Activated T-cell treated with anti-CD3 and anti-CD28 coated beads for 48 hours (primary cell): ENCODE measurements around the gene NID1.

ENCODE experiments used
- DNase-seq: peaks from one replicate; pipeline ENCODE4 v3.0.0-alpha.2; 2020; ENCODE audit warnings: low read depth

Gene NID1

GRCh38 chr1:236064674-236065508 lies at the start of gene NID1:
NID1 (minus strand) TSS chr1:236065090; CDS start chr1:236065079, 11 bp downstream.
- peak; percentile 10 for DNase-seq

- no peak for DNase-seq
Observed at GRCh38 chr1:236114076-236114747, 49.3 kb upstream of the NID1 start.

DNA sequence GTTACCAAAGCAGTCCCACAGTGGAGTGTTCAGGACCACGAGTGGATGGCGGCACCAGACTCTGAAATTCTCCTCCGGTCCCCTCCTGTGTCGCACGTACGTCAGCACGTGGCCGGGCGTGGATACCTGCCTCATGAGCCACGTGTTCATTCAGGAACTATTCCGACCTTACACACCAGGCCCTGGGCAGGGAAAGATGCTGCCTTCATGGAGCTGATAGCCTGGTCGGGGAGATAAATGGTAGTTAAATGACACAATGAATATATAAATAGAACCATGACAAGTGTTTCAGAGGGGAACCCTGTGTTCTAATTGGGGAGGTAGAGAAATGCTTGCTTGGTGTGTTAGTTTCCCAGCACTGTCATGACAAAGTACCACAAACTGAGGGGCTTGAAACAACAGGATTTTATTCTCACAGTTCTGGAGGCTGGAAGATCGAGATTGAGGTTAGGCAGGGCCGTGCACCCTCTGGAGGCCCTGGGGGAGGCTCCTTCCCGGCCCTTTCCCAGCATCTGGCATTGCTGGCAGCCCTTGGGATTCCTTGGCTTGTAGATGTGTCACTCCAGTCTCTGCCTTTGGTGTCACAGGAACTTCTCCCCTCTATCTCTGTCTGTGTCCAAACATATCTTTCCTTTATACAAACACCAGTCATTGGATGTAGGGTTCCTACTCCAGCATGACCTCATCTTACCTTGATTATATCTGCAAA lies 48.6 kb upstream of the NID1 start:
- DNase-seq: no peak

- no peak for DNase-seq
Observed at GRCh38 chr1:236112332-236112627, 47.4 kb upstream of the NID1 start.

DNA sequence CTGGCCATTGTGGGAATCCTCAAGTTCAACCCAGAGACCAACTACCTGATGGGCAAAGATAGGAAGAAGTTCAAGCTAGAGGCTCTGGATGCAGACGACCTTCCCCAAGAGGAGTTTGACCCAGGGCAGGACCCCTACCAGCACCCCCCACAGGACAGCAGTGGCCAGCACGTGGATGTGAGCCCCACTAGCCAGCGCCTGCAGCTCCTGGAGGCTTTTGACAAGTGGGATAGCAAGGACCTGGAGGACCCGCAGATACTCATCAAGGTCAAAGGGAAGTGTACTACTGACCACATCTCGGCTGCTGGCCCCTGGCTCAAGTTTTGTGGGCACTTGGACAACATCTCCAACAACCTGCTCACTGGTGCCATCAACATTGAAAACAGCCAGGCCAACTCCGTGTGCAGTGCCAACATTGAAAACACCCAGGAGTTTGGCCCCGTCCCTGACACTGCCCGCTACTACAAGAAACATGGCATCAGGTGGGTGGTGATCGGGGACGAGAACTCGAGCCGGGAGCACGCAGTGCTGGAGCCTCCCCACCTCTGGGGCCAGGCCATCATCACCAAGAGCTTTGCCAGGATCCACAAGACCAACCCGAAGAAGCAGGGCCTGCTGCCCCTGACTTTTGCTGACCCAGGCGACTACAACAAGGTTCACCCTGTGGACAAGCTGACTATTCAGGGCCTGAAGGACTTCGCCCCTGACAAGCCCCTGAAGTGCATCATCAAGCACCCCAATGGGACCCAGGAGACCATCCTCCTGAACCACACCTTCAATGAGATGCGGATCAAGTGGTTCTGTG lies 46.8 kb upstream of the NID1 start:
- no peak for DNase-seq

GRCh38 chr1:236110137-236110536 lies 45.2 kb upstream of the NID1 start:
- no peak for DNase-seq

- no peak for DNase-seq
Observed at GRCh38 chr1:236108027-236108648, 43.2 kb upstream of the NID1 start.

GRCh38 chr1:236107121-236107907 lies 42.4 kb upstream of the NID1 start:
- no peak for DNase-seq

GRCh38 chr1:236103646-236104218 lies 38.8 kb upstream of the NID1 start:
- peak; percentile 43 for DNase-seq

DNA sequence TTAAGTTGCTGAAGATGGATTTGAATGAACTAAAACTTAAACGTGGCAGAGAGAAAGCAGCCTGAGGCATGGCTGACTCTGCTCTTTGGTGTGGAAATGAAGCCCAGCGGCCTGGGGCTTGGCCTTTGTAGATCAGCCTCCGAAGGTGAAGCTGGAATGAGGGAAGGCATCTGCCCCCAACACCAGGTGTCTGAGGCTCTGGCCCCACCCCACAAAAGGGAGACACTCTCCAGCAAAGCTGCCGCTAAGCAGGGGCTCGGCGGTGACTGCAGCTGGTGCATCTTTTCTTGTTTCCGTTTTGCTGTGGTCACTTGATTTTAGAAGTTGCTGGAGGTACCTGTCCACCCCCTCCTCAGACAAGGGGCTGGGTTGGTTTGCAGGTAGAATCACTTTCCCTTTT lies 38.2 kb upstream of the NID1 start:
- DNase-seq: no peak

- no peak for DNase-seq
Observed at GRCh38 chr1:236102611-236103010, 37.7 kb upstream of the NID1 start.

DNA sequence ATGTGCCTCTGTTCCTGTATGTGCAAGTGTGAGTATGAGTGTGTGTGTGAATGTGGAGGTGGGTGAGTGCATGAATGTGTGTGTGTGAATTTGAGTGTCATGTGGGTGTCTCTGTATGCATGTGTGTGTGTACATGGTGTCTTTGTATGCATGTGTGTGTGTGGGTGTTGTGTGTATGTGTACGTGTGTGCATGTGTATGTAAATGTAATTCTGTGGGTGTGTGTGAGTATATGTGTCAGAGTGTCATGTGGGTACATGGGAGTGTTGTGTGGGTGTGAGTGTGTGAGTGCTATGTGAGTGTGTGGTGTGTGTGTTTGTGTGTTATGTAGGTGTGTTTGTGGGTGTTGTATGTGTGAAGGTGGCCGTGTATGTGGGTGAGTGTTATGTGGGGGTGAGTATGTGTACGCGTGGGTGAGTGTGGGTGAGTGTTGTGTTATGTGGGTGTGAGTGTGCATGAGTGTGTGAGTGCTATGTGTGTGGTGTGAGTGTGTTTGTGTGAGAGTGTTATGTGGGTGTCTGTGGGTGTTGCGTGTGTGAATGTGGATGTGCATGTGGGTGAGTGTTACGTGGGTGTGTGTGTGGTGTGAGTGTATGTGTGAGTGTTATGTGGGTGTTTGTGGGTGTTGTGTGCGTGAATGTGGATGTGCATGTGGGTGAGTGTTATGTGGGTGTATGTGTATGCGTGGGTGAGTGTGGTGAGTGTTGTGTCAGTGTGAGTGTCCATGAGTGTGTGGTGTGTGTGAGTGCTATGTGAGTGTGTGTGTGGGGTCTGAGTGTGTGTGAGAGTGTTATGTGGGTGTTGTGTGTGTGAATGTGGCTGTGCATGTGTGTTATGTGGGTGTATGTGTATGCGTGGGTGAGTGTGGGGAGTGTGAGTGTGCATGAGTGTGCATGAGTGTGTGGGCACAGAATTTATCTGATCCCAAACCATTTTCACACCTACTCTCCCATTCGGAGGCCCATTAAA lies 36.6 kb upstream of the NID1 start:
- no peak for DNase-seq

DNA sequence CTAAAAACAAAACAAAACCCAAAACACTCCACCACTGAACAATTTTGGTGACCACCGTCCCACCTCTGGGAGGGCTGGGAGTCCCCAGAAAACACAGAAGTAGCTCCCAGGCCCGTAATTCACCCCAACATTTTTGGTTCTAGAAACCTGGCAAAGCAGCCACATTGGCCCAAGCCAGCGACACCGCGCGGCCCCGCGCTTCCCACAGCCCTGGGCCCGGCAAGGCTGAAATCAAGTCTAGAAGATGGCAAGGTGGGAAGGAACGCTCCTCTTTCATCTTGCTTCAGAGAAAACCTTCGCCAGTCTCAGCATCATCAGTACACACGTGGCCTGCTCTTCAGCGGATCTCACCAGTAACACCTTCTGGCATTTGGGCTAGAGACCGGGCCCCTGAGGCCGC lies 35.9 kb upstream of the NID1 start:
- DNase-seq: no peak

- DNase-seq: no peak
Observed at GRCh38 chr1:236099355-236099974, 34.6 kb upstream of the NID1 start.

- DNase-seq: no peak
Observed at GRCh38 chr1:236098267-236098666, 33.4 kb upstream of the NID1 start.

DNA sequence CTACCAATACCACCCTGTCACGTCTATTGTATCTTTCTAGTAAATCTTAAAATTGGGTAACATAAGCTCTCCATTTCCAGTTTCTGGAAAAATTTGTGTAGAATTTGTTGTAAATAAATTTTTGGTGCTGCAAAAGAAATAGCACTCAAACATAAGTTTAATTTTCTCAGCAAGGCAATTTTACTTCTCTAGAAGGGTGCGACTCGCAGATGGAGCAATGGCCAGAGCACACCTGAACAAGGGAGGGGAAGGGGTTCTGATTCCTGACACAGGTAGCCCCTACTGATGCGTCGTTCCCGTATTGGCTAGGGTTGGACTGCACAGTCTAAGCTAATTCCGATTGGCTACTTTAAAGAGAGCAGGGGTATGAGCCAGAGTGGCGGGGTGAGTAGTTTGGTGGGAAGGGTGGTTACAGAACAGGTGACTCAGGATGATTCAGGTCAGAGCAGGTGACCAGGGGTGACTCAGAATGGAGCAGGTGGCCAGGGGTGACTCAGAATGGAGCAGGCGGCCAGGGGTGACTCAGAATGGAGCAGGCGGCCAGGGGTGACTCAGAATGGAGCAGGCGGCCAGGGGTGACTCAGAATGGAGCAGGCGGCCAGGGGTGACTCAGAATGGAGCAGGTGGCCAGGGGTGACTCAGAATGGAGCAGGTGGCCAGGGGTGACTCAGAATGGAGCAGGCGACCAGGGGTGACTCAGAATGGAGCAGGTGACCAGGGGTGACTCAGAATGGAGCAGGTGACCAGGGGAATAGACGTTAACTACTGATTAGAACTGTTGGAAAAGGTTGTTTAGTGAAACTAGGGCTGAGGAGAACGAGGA lies 32.0 kb upstream of the NID1 start:
- DNase-seq: peak; percentile 74

- DNase-seq: no peak
Observed at GRCh38 chr1:236095705-236096520, 31.0 kb upstream of the NID1 start.
